Measurements from ENCODE around the gene SLC22A13. TPM values are rescaled to one million over a fixed set of nuclear protein-coding genes. Genes with fewer than 3 reads are reported as not detected.

SLC22A13 gene
- total RNA-seq, 1 donor from 2014 or later: 0.21 TPM

- no peak overlapping the region for H3K27ac Mint-ChIP-seq
- H3K4me2 ChIP-seq: no peak overlapping the region
- H3K36me3 ChIP-seq: no peaks in the 10 kb centered on the region
- H3K4me3 Mint-ChIP-seq: no peak overlapping the region
- H3F3A ChIP-seq (ENCODE audit: low read depth): no peaks in the 10 kb centered on the region
- no peaks in the 10 kb centered on the region for H3K79me2 ChIP-seq (ENCODE audit: low read depth)
- peaks cover 3% of the 10 kb centered on the region for H3K9me3 Mint-ChIP-seq
- no peaks in the 10 kb centered on the region for H3K4me1 ChIP-seq
- no peaks in the 10 kb centered on the region for H3K9me3 ChIP-seq (ENCODE audit: low read depth)
- H3K27me3 Mint-ChIP-seq (ENCODE audit: insufficient read depth, low read depth): peaks cover 22% of the 10 kb centered on the region
- H3K27me3 ChIP-seq: no peaks in the 10 kb centered on the region
- H3K4me1 Mint-ChIP-seq: peaks cover 9% of the 10 kb centered on the region
- no peak for TF ChIP-seq EZH2phosphoT487 (IDR thresholded peaks at IDR 0.05)
- no peak for TF ChIP-seq EZH2 (IDR thresholded peaks at IDR 0.05)
- TF ChIP-seq CTCF (IDR thresholded peaks at IDR 0.05): no peak
- no peak overlapping the region for H3K27ac ChIP-seq
- no peak overlapping the region for H2AFZ ChIP-seq (replicated peaks)
- H3K9ac ChIP-seq: no peak overlapping the region
- H4K20me1 ChIP-seq (ENCODE audit: low read depth): no peaks in the 10 kb centered on the region
- H3K36me3 Mint-ChIP-seq: no peaks in the 10 kb centered on the region
- H3K4me3 ChIP-seq: no peak overlapping the region
- DNase-seq (ENCODE audit: low spot score): no peak
Measured at GRCh38 chr3:38308456-38308855, 42.8 kb downstream of the SLC22A13 start.

- H2AFZ ChIP-seq (replicated peaks): no peak overlapping the region
- no peak for TF ChIP-seq EZH2phosphoT487 (IDR thresholded peaks at IDR 0.05)
- no peak for TF ChIP-seq EZH2 (IDR thresholded peaks at IDR 0.05)
- TF ChIP-seq CTCF (IDR thresholded peaks at IDR 0.05): no peak
- no peak overlapping the region for H3K9ac ChIP-seq
- H3K9me3 Mint-ChIP-seq: no peaks in the 10 kb centered on the region
- H3F3A ChIP-seq (ENCODE audit: low read depth): peaks cover 9% of the 10 kb centered on the region
- peaks cover 25% of the 10 kb centered on the region for H3K4me1 Mint-ChIP-seq
- H3K27ac Mint-ChIP-seq: no peak overlapping the region
- no peaks in the 10 kb centered on the region for H3K36me3 ChIP-seq
- H3K4me3 Mint-ChIP-seq: no peak overlapping the region
- no peak overlapping the region for H3K4me3 ChIP-seq
- H3K79me2 ChIP-seq (ENCODE audit: low read depth): no peaks in the 10 kb centered on the region
- H4K20me1 ChIP-seq (ENCODE audit: low read depth): no peaks in the 10 kb centered on the region
- H3K9me3 ChIP-seq (ENCODE audit: low read depth): no peaks in the 10 kb centered on the region
- H3K27me3 Mint-ChIP-seq (ENCODE audit: insufficient read depth, low read depth): peaks cover 17% of the 10 kb centered on the region
- no peak overlapping the region for H3K4me2 ChIP-seq
- no peaks in the 10 kb centered on the region for H3K27me3 ChIP-seq
- DNase-seq (ENCODE audit: low spot score): no peak
- peaks cover 17% of the 10 kb centered on the region for H3K4me1 ChIP-seq
- H3K27ac ChIP-seq: no peak overlapping the region
- H3K36me3 Mint-ChIP-seq: no peaks in the 10 kb centered on the region
Measured at GRCh38 chr3:38311476-38311875, 45.9 kb downstream of the SLC22A13 start.

- Histone ChIP-seq H3K9me3 (ENCODE audit: low read depth) (no peaks in the 10 kb centered on the region), H4K20me1 (ENCODE audit: low read depth) (no peaks in the 10 kb centered on the region), H3K27ac (no peak overlapping the region), H3K27me3 (no peaks in the 10 kb centered on the region), H3K36me3 (no peaks in the 10 kb centered on the region), H3F3A (ENCODE audit: low read depth) (peaks cover 9% of the 10 kb centered on the region), H3K4me1 (peaks cover 17% of the 10 kb centered on the region), H3K4me3 (no peak overlapping the region), H3K4me2 (no peak overlapping the region), H3K9ac (no peak overlapping the region), H2AFZ (replicated peaks) (no peak overlapping the region), H3K79me2 (ENCODE audit: low read depth) (no peaks in the 10 kb centered on the region)
- Mint-ChIP-seq H3K4me3 (no peak overlapping the region), H3K4me1 (peaks cover 25% of the 10 kb centered on the region), H3K9me3 (no peaks in the 10 kb centered on the region), H3K27me3 (ENCODE audit: insufficient read depth, low read depth) (peaks cover 15% of the 10 kb centered on the region), H3K36me3 (no peaks in the 10 kb centered on the region), H3K27ac (no peak overlapping the region)
- TF ChIP-seq CTCF (IDR thresholded peaks at IDR 0.05): no peak
- TF ChIP-seq EZH2phosphoT487 (IDR thresholded peaks at IDR 0.05): no peak
- TF ChIP-seq EZH2 (IDR thresholded peaks at IDR 0.05): no peak
- DNase-seq (ENCODE audit: low spot score): no peak
Measured at GRCh38 chr3:38311941-38312340, 46.3 kb downstream of the SLC22A13 start.
